ENCODE results near the gene LETMD1. TPM values are rescaled to one million over a fixed set of nuclear protein-coding genes. Genes with fewer than 3 reads are reported as not detected.
"Not testable (repeated sequence)": the region's sequence is repeated elsewhere in the genome, so short reads cannot be mapped to it uniquely, and the experiment has no call there.

Gene LETMD1
- total RNA-seq, 1 donor from 2014 or later, result 35.2 TPM

DNA sequence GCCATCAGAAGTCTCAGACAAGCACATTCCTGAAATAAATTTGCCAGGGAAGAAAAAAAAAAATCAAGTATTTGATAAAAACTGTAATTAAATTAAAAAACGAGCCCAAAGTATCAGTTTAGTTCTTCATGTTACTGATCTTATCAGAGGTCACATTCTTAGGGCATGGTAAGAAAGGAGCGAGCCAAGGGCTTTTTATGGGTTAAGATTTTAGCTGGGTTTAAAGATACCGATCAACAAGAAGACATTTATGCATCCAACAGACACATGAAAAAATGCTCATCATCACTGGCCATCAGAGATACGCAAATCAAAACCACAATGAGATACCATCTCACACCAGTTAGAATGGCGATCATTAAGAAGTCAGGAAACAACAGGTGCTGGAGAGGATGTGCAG lies 30.2 kb downstream of the LETMD1 start:
- DNase-seq, result not testable (repeated sequence)

DNA sequence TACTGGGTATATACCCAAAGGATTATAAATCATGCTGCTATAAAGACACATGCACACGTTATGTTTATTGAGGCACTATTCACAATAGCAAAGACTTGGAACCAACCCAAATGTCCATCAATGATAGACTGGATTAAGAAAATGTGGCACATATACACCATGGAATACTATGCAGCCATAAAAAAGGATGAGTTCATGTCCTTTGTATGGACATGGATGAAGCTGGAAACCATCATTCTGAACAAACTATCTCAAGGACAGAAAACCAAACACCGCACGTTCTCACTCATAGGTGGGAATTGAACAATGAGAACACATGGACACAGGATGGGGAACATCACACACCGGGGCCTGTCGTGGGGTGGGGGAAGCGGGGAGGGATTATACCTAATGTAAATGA lies 30.7 kb downstream of the LETMD1 start:
- not testable (repeated sequence) for DNase-seq

DNA sequence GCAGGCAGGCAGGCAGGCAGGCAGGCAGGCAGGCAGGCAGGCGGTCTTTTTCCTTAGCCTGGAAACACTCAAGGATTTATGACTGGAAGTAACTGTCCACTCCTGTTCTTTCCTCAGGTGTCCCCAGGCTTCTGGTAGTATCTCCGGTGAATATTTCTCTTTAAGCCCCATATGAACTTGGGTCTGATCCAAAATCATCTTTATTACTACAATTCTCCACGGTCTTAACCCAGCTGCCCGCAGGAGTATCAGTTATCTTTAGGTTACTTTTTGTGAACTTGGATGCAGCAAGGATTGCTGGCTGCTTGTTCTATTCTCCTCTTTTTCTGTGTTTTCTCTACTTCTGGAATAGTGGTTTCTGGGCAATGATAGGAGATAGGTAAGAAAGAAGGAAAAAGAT lies 32.0 kb downstream of the LETMD1 start:
- no peak for DNase-seq

DNA sequence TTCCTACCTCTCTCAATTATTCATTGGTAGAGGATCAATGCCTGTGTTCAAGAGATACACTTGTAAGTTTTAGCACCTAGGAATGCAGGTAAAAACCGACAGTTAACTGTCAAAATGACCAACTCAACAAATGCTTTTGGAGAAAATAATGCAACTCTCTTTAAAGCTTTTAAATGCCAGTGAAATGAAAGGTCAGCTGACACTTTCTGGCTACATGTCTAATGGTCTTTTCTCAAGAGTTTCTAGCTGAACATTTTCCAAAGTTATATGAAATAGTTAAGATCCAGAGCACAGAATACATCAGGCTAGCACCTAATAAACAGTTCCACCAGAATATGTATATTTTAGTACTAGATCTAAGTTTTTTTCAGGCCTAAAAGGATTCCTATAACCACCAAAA lies 33.3 kb downstream of the LETMD1 start:
- no peak for DNase-seq

DNA sequence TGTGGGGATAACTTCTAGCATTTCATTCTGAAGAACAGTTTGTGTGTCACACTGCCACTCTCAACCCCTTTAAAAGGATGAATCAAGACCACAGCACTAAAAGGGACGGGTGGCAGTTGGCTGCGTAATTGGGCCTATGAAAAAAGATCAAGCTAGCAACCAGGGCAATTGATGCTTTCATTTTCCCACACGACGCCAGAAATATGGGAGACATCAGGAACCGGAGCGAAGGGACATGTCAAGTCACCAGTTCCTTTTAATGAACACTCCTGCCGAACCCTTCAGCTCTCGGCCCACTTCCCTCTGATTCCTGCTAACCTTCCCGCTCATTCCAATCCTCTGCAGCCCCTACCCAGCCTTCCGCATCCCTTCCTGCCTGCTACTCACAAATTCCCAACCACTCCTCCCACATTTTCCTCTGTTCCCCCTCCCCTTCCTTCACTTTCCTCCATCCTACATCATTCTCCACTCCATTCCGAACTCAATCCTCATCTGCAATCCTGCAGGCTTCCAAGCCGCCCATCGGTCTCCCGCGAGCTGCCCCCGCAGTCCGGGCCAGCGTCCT lies 34.5 kb downstream of the LETMD1 start:
- peak; percentile 51 for DNase-seq

DNA sequence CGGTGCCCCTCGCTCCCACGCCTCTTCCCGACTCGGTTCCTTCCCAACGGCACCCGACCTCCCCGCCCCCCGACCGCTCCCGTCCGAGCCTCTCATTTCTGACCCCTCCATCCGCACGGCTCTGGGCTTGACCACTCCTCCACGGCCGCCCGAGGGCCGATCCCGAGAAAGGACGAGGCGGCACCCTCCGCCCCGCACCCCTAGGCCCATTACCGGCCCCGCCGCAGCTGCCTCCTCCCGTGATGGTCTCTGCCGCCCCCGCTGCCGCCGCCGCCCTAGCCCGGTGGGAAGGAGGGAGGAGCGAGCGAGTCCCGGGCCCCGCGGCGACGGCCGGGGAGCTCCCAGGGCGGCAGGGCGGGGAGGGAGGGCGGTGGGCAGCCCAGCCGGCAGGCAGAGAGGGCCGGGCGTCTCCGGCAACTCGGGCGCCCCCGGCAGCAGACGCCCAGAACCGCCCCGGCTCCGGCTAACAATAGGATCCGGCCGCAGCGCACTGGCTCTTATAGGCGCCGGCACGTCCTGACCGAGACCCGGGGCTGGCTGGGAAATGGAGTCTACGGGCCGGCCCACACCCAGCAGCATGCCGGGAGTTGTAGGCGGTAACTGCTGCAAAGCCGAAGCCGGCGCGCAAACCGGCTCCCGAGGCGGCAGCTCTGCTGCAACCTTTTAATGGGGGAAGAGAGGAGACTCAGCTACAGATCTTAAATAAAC lies 35.2 kb downstream of the LETMD1 start, which contains the start of gene CSRNP2:
Gene CSRNP2 (minus strand): TSS at position 471 of the 708 bp plus-strand sequence. CDS start 7,035 bp downstream, outside the sequence.
- DNase-seq, result peak; percentile 97

DNA sequence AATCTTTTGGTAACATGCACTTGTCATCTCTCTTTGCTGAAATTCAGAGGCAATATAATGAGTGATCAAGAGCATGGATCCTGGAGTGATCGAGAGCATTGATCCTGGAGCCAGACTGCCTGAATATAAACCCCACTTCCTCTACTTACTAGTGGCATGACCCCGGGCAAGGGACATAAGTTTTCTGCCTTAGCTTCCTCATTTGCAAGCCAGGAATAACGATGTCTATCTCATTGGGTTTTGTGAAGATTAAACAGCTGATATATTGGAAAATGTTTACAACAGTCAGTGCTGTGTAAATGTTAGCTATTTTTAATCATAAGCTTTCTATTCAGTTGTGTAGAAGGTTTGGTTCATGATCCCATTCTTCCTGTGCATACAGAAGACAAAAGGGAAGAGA lies 37.6 kb downstream of the LETMD1 start:
- DNase-seq, result no peak

DNA sequence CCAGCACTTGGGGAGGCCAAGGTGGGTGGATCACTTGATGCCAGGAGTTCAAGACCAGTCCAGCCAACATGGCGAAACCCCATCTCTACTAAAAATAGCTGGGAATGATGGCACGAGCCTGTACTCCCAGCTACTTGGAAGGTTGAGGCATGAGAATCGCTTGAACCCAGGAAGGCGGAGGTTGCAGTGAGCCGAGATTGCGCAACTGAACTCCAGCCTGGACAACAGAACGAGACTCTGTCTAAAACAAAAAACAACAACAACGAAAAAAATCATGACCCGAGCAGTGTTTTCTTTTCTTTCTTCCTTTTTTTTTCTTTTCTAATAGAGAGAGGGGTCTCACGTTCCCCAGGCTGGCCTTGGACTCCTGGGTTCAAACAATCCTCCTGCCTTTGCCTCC lies 38.8 kb downstream of the LETMD1 start:
- DNase-seq, result no peak

DNA sequence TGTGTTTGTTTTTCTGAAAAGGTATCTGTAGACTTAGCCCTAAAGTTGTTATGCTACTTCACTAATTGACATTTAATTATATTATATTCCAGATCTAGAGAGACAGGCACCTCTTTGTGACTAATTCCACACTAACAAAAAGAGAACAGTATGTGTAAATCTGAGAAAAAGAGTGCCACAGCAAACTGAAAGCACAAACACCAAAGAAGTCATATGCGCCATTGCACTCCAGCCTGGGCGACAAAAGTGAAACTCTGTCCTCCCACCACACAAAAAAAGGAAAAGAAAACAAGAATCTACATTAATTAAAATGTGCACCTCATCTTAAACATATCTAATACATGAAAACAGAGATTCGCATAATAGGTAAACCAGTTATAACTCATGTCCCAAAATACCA lies 39.7 kb downstream of the LETMD1 start:
- DNase-seq, result no peak

DNA sequence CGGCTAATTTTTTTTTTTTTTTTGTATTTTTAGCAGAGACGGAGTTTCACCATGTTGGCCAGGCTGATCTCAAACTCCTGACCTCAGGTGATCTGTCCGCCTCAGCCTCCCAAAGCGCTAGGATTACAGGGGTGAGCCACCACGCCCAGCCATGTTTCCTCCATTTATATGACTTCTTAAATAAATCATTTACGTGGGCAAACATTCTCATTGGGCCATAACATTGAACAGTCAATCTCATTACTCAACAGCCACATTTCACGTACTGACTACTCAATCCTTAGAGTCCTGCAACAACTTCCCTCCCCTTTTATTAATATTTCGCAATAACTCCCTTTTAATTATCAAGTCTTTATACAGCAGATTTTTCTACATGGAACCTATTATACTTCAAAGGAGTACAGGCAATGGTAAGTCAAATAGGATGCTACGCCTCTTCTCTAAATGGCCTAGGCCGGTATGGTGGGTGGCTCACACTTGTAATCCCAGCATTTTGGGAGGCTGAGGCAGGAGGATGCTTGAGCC lies 42.6 kb downstream of the LETMD1 start:
- DNase-seq, result no peak

DNA sequence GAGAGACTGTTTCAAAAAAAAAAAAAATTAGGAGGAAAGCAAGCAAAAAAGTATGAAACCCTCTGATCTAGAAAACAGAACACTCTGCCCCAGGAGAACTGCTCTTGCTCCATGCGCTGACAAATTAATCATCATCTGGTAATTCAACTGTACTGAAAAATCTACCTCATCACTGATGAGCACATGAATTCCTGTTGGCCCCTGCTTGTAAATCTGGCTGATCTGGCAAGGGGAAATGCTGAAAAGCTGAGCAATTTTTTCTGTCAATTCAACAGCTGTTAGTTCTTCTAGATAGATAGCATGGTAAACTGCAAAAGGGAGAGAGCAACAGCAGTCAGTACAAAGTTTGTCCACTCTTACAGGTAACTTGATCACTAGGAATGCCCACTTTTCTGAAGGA lies 50.5 kb downstream of the LETMD1 start:
- DNase-seq, result no peak

DNA sequence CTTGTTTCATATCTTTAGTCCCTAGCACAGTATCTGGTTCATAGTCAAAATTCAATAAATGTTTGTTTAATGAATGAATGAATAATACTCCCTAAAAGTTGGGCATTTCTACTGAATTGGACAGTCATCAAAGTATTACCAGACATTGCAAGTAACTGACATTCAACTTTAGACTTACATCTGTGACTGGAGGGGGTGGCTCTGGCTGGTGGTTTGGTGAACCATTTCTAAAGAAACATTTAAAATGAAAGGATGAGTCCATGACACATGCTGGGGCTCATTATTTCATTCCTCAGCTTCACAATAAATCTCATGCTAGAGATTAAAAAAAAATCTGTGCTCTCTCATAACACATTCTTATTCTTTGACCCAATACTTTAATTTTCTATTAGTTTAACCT lies 55.9 kb downstream of the LETMD1 start:
- no peak for DNase-seq

DNA sequence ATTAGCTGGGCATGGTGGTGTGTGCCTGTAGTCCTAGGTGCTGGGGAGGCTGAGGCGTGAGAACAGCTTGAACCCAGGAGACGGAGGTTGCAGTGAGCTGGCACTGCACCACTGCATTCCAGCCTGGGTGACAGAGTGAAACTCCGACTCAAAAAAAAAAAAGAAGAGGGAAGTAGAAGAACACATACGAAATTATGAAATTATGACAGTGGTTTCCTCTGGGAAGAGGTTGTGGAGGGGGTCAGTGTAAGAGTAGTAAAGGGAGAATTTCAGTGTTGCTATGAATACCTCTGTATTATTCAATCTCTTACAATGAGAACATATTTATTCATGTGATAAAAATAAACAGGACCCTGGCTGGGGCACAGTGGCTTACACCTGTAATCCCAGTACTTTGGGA lies 60.0 kb downstream of the LETMD1 start:
- DNase-seq, result no peak

Other genes with a start within 250 kb of the LETMD1 start
- gene TMPRSS12, start 205.4 kb upstream of the LETMD1 start, total RNA-seq, result not detected in 2 replicates
- gene HIGD1C, start 95.8 kb upstream of the LETMD1 start, total RNA-seq, result not detected in 2 replicates
- gene SLC11A2, start 21.9 kb upstream of the LETMD1 start, total RNA-seq, result 33.9 and 36.8 TPM in 2 replicates
- 28.4 and 29.3 TPM in 2 replicates for gene CSRNP2, start 35.3 kb downstream of the LETMD1 start, total RNA-seq
- gene TFCP2, start 124.8 kb downstream of the LETMD1 start, total RNA-seq, result 10.9 and 20.8 TPM in 2 replicates
- gene POU6F1, start 169.7 kb downstream of the LETMD1 start, total RNA-seq, result 2.6 and 4.8 TPM in 2 replicates
- gene DAZAP2, start 190.5 kb downstream of the LETMD1 start, total RNA-seq, result 78.6 and 129 TPM in 2 replicates
- 15.1 and 24.0 TPM in 2 replicates for gene SMAGP, start 222.1 kb downstream of the LETMD1 start, total RNA-seq

All from dermis blood vessel endothelial cell (primary cell).